Neuronal stem cell (in vitro differentiated cells): ENCODE measurements around the gene STAT5B.

ENCODE experiments used
- DNase-seq: peaks from one replicate; pipeline ENCODE4 v3.0.0-alpha.2; 2013; ENCODE audit warnings: low spot score
- H2AFZ ChIP-seq: one replicate; pipeline ENCODE4 v1.6.1; 2013; ENCODE audit warnings: mild to moderate bottlenecking, low read length, inconsistent platforms
- H2AK5ac ChIP-seq: 2 replicates; pipeline ENCODE4 v1.6.1; 2013; ENCODE audit warnings: low read depth, mild to moderate bottlenecking, inconsistent platforms, low read length, moderate library complexity, mixed read lengths
- H2BK120ac ChIP-seq: 2 replicates; pipeline ENCODE4 v1.6.1; 2013; ENCODE audit warnings: low read depth, mild to moderate bottlenecking, inconsistent platforms, low read length, moderate library complexity, mixed read lengths
- H2BK12ac ChIP-seq: one replicate; pipeline ENCODE4 v1.6.1; 2013; ENCODE audit warnings: low read length, inconsistent platforms
- H2BK15ac ChIP-seq: 2 replicates; pipeline ENCODE4 v1.6.1; 2013; ENCODE audit warnings: mild to moderate bottlenecking, low read length, inconsistent platforms, mixed read lengths
- H2BK5ac ChIP-seq: one replicate; pipeline ENCODE4 v1.6.1; 2013; ENCODE audit warnings: inconsistent platforms, mild to moderate bottlenecking, low read length, moderate library complexity
- H3K14ac ChIP-seq: one replicate; pipeline ENCODE4 v1.6.1; 2013; ENCODE audit warnings: low read length, inconsistent platforms
- H3K18ac ChIP-seq: 2 replicates; pipeline ENCODE4 v1.6.1; 2013; ENCODE audit warnings: low read length, inconsistent platforms
- H3K23ac ChIP-seq: 2 replicates; pipeline ENCODE4 v1.6.1; 2013; ENCODE audit warnings: low read depth, mild to moderate bottlenecking, mixed read lengths, low read length, inconsistent platforms; ENCODE audit not compliant: poor library complexity
- H3K27ac ChIP-seq: replicated peaks from 3 replicates; pipeline ENCODE4 v1.5.1; 2013; ENCODE audit warnings: low read length, inconsistent platforms
- H3K27me3 ChIP-seq, 3 experiments: 2 replicates each; pipeline ENCODE4 v1.6.1; 2013; ENCODE audit warnings: low read length in 3 of 3, mild to moderate bottlenecking in 2 of 3, inconsistent platforms in 1 of 3, low read depth in 1 of 3, mixed read lengths in 1 of 3, moderate library complexity in 1 of 3; ENCODE audit not compliant: control insufficient read depth in 3 of 3, insufficient read depth in 3 of 3
- H3K36me3 ChIP-seq, 2 donors: replicated peaks in 1 of 2; 2 replicates each; pipeline ENCODE4 v1.6.1; 2013; ENCODE audit warnings: low read length in 2 of 2; ENCODE audit not compliant: control insufficient read depth in 2 of 2, insufficient read depth in 2 of 2
- H3K4ac ChIP-seq: 2 replicates; pipeline ENCODE4 v1.6.1; 2013; ENCODE audit warnings: inconsistent platforms, mild to moderate bottlenecking, low read length, moderate library complexity
- H3K4me1 ChIP-seq, 2 donors: 1 replicate in 1 of 2; 2 replicates in 1 of 2; pipeline ENCODE4 v1.6.1; 2013; ENCODE audit warnings: low read length in 2 of 2, low read depth in 1 of 2; ENCODE audit not compliant: control insufficient read depth in 2 of 2, insufficient read depth in 1 of 2
- H3K4me2 ChIP-seq: one replicate; pipeline ENCODE4 v1.6.1; 2013; ENCODE audit warnings: mild to moderate bottlenecking, low read length, inconsistent platforms; ENCODE audit not compliant: insufficient read depth, poor library complexity, severe bottlenecking
- H3K4me3 ChIP-seq, 2 donors: 2 replicates each; pipeline ENCODE4 v1.5.1; 2013; ENCODE audit warnings: low read length in 2 of 2, mild to moderate bottlenecking in 2 of 2, inconsistent platforms in 1 of 2, moderate library complexity in 1 of 2
- H3K79me1 ChIP-seq: one replicate; pipeline ENCODE4 v1.6.1; 2013; ENCODE audit warnings: low read depth, mild to moderate bottlenecking, inconsistent platforms, low read length, moderate library complexity
- H3K9ac ChIP-seq: one replicate; pipeline ENCODE4 v1.6.1; 2013; ENCODE audit warnings: mild to moderate bottlenecking, low read depth, low read length, inconsistent platforms; ENCODE audit not compliant: poor library complexity
- H3K9me3 ChIP-seq, 2 donors: replicated peaks in 1 of 2; 2 replicates each; pipeline versions ENCODE3 to v1.6.1; 2013; ENCODE audit warnings: low read length in 2 of 2, mild to moderate bottlenecking in 2 of 2, inconsistent platforms in 1 of 2, low read depth in 1 of 2, mixed read lengths in 1 of 2, moderate library complexity in 1 of 2; ENCODE audit not compliant: control insufficient read depth in 2 of 2, insufficient read depth in 1 of 2
- H4K8ac ChIP-seq: one replicate; pipeline ENCODE4 v1.6.1; 2013; ENCODE audit warnings: low read depth, mild to moderate bottlenecking, inconsistent platforms, low read length, moderate library complexity
- H4K91ac ChIP-seq: one replicate; pipeline ENCODE4 v1.6.1; 2013; ENCODE audit warnings: low read length, low read depth, mild to moderate bottlenecking, inconsistent platforms; ENCODE audit not compliant: poor library complexity
- WGBS, 2 donors: extraction: QIAGEN DNeasy Blood & Tissue Kit; methylation state at CpG; one replicate each; pipeline ENCODE4 v1.1.7; 2013; ENCODE audit warnings: missing lambda C conversion rate in 2 of 2, mixed read lengths in 1 of 2; ENCODE audit not compliant: insufficient read length in 2 of 2, insufficient replicate concordance in 1 of 2; ENCODE audit errors: extremely low coverage in 2 of 2; 5-methylcytosine and 5-hydroxymethylcytosine counted together

Gene STAT5B

GRCh38 chr17:42155614-42156045 is 120.6 kb downstream of the STAT5B start:
- Histone ChIP-seq H3K23ac (no peak overlapping the region), H2BK12ac (no peak overlapping the region), H2AFZ (peak overlapping the region; percentile 77), H4K91ac (no peak overlapping the region), H3K18ac (no peak overlapping the region), H3K36me3 (peaks cover 0 to 15% of the 10 kb centered on the region in 2 donors), H3K9ac (no peak overlapping the region), H3K4me2 (peak overlapping the region; percentile 47), H3K9me3 (no peaks in the 10 kb centered on the region), H3K79me1 (peaks cover 11% of the 10 kb centered on the region), H2BK120ac (no peak overlapping the region), H3K27me3 (no peaks in the 10 kb centered on the region), H3K27ac (no peak overlapping the region), H4K8ac (no peak overlapping the region), H3K4ac (no peak overlapping the region), H3K4me1 (peaks cover 12 to 22% of the 10 kb centered on the region in 2 donors), H3K4me3 (peak overlapping the region; percentile 28 to 71), H2BK15ac (peak overlapping the region; percentile 21), H3K14ac (no peak overlapping the region), H2AK5ac (peak overlapping the region; percentile 88), H2BK5ac (no peak overlapping the region)
- no CpG with 5 or more reads among the region's 17 CpGs for WGBS, 2 donors
- no peak for DNase-seq

- no peak overlapping the region for H3K23ac ChIP-seq
- H3K27me3 ChIP-seq: no peaks in the 10 kb centered on the region
- no peak overlapping the region for H3K4ac ChIP-seq
- H3K4me3 ChIP-seq: peak overlapping the region; percentile 87 to 97
- H2BK5ac ChIP-seq: no peak overlapping the region
- WGBS, 2 donors: no CpG with 5 or more reads among the region's 15 CpGs
- H2BK120ac ChIP-seq: no peak overlapping the region
- H2AK5ac ChIP-seq: peak overlapping the region; percentile 75
- no peak overlapping the region for H2BK15ac ChIP-seq
- peaks cover 0 to 26% of the 10 kb centered on the region in 2 donors for H3K36me3 ChIP-seq
- H3K14ac ChIP-seq: peak overlapping the region; percentile 87
- peak overlapping the region; percentile 89 for H3K4me2 ChIP-seq
- peak overlapping the region; percentile 96 for H3K18ac ChIP-seq
- no peaks in the 10 kb centered on the region for H3K9me3 ChIP-seq
- peak overlapping the region; percentile 87 for H2AFZ ChIP-seq
- peak overlapping the region; percentile 93 for H3K9ac ChIP-seq
- peaks cover 9 to 10% of the 10 kb centered on the region in 2 donors for H3K4me1 ChIP-seq
- peak overlapping the region; percentile 21 for H4K8ac ChIP-seq
- no peak overlapping the region for H3K27ac ChIP-seq
- no peak overlapping the region for H2BK12ac ChIP-seq
- peaks cover 11% of the 10 kb centered on the region for H3K79me1 ChIP-seq
- no peak for DNase-seq
- no peak overlapping the region for H4K91ac ChIP-seq
Observed at GRCh38 chr17:42153919-42154742, 122.1 kb downstream of the STAT5B start.
